Fibroblast of gingiva (primary cell): Measurements from ENCODE around the gene ROPN1L.

Experiments
- DNase-seq: peaks from one replicate; pipeline ENCODE4 v3.0.0-alpha.2; 2011; ENCODE audit warnings: low read depth

The ROPN1L gene

DNA sequence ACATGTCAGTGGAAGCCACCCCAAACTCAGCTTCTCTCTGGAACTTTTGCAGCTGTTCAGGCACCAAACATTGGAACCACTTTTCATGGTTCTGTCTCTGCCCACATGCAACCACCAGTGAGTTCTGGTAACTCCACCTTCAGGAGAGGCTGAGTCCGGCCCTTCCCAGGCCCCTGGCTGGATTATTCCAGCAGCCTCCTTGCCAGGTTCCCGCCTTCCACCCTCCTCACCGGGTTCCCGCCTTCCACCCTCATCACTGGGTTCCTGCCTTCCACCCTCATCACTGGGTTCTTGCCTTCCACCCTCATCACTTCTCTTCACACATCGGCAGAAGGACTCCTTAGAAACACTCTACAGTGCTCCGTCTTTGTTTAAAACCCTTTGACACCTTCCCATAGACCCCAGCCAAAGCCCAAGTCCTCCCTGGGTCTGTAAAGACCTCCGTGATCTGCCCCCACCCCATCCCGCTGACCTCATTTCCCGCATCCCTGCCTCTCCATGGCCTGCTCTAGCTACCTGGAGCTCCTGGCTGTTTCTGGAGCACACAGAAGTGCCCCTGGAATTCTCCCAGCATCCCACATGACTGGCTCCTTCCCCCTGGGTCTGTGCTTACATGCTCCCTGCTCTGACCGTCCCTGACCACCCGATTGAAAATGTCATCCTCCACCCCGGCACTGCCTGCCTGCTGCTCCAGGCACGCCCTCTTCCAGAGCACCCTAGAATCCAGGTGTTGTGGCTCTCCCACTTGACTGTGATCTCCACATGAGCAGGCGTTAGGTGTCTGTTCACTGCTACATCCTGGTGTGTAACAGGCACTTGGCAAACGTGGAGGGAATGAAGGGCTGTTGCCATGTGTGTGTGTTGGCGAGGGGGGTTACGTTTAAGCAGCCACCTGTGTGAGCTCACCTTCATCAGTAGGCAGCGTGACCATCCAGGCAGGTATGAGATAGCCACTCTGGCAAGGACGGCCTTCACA lies 17.7 kb downstream of the ROPN1L start:
- DNase-seq, result no peak

DNA sequence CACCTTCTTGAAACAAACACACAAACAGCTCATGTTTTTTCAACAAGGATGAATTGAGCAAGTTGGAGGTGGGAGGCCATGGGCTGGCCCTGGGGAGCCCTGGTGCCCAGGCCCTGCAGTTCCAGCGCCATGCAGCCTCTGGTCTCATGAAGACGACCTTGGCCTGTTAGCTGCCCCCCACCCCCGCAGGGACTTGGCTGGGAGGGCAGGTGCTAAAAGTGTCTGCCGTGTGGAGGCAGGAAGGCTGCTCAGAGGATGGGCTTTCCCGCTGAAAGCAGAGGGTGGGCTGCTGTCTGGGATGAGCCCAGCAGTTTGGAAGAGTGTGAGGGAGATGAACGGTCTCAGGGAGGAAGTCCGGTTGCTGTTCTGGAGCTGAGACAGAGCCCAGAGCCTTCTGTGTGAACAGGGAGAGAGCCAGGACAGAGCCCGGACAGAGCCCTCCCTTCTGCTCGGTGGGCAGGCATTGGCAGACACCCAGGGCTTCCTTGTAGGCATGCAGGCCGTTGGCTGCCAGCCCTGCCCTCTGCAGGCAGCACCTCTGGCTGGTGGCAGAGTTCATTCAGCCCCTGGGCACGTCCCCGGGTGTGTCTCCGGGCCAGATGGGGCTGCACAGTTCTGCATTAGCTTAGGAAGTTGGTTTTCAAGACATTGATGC lies 18.7 kb downstream of the ROPN1L start:
- peak; percentile 50 for DNase-seq

DNA sequence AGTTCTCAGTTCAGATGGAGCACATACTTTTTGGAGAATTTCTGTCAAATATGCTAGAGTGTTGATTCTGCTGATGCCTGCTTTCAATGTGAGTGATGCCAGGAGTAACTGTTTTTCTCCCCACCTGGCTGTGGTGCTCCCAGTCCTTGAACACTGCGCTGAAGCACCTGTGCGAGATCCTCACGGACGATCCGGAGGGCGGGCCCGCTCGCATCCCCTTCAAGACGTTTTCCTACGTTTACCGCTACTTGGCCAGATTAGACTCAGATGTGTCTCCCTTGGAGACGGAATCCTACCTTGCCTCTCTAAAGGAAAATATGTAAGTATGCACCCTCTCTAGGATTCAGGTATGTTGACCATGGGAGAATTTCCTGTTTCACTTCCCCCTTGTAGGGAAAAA lies 19.4 kb downstream of the ROPN1L start:
- DNase-seq, result no peak

DNA sequence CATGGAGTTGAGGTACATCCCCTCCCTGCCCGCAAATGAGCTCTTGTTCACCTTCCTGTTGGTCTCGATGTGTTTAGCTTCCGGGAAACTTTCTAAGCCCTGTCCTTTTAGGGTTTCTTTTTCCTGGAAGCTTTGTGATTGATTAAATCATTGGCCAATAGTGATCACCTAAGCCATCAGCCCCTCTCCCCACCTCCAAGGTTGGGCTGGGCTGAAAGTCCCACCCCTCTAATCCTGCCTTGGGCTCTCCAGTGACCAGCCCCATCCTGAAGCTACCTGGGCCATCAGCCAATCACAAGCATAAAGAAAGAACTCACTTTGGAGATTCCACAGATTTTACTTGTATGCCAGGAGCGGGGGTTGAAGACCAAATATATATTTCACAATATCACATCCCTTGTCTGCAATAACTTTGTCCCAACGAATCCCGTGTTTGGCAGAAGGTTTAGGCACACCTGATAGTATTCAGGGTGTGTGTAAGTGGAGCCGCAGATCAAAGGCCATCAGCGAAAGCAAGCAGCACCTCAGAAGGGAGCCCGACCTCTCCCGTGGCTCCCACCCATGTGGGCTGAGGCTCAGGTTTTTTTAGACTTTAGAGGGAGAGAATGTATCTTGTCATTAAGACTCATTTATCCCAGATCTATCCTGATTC lies 20.4 kb downstream of the ROPN1L start:
- no peak for DNase-seq

DNA sequence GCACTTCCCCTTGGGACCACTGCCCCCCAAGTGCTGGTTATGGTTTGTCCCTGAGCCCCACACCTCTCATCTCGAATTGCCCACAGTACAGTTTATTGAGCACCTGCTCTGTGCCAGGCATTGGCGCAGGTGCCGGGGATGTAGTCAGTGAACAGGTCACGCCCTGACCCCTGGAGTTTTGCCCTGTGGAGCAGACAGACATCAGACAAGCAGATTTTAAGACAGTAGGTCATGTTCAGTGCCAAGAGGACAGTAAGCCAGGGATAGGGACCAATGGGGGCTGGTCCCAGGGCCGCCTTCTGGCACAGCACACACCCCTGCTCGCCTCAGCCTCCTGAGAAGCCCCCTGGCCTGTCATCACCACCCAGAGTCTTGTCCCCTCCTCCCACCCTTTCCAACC lies 21.9 kb downstream of the ROPN1L start:
- DNase-seq, result no peak

DNA sequence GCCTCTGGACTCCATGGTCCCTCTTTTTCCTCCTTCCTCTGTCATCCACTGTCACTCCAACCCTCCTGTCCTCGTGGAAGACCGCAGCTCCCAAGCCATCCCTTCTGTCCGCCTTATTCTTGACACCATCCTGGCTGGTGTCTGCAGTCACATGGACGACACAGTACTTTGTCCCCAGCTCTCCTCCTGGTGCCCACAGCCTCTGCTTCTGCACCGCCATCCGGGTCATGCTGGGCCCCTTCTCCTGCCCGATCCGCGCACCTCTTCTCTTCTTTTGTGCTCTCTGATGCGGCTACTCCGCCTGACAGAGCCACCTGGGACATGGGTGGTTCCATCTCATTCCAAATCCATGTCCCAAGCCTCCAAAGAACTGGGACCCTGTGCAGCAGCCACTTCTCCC lies 22.5 kb downstream of the ROPN1L start:
- no peak for DNase-seq

DNA sequence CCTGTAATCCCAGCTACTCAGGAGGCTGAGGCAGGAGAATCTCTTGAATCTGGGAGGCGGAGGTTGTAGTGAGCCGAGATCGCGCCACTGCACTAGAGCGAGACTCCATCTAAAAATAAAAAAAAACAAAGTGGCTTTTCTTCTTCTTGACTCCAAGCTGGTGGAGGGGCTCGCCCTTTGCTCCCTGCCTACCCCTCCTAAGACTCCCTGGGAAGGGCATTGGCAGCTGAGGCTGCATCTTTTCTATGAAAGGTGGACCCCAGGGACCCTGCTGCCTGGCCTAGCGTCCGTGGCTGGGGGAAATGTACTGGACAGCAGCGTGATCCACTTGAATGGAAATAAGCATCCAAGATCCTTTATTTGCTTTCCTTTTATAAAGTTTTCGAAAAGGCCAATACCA lies 24.0 kb downstream of the ROPN1L start:
- no peak for DNase-seq

DNA sequence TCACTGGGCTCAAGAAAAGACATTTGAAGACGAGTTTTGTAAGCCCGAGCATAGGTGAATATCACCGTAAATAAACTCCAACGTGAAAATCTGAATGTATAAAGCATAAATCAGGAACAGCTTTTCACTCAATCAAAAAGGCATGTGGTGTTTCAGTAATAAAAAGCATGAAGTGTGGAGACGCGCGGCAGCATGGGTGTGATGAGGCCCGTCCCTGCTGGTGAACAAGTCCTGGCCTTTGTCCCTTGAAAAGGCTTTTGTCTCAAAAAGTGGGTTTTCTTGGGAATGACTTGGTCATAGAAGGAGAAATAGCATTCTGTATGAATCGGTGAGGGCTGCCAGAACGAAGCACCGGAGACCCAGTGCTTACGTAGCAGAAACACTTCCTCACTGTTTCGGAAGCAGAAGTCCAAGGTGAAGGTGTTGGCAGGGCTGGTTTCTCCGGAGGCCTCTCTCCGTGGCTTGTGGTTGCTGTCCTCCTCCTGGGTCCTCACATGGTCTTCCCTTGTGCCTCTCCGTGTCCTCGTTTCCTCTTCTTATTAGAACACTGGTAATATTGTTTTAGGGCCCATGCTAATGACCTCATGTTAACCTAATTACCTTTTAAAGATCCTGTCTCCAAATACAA lies 24.9 kb downstream of the ROPN1L start:
- DNase-seq, result no peak

DNA sequence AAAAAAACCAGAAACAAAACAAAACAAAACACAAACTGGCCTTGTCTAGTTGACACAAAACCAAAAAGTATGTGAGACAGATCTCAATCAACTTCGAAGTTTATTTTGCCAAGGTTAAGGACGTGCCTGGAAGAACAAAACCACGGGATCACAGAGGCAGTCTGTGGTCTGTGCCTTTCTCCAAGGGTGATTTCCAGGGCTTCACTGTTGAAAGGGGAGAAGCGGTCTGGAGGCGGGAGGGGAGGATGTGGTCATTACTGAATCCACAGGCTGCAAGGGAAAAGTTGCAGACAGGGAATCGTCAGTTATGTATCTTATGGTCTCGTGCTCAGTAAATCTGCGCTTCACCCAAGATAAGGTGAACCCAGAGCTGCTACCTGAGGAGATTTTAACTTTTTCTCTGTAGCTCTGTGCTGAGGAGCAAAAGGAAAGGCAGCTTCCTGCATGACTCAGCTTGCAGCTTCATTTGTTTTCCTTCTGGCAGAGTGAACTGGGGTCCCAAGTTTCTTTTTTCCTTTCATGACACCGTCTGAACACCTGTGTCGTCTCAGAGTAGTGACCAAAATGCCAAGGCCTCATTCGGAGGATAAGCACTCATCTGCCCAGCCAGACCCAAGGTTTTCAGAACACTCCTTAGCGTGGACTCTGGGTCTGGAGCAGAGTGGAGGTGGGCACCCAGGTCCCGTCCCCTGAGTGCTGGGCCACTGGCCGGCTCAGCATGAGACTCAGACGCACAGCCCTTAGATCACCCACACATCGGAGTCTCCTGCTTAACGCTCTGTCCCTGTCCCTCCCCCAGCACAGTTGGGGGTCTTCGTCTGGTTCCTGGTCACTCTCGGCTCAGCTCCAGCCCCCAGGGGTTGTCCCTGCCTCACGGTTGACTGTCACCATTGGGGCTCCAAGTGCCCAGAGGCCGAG lies 25.9 kb downstream of the ROPN1L start:
- peak; percentile 13 for DNase-seq

DNA sequence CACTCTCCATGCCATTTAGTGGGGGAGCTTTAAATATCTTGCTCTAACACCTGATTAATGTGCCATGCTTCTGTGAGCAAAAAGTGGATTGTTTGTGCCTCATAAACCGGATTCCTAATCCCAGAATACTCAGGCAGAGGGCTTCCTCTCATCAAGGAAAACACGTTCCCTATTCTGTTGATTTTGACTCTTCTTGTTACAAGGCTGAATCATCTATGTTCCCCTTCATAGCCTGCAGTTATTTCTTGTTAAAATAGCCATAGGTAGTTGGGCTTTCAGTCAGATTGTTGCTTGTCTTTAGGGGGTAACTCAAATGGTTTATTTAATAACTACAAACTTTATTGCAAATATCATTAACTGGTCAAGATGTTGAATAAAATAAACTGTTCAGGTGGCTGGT lies 26.6 kb downstream of the ROPN1L start:
- no peak for DNase-seq

DNA sequence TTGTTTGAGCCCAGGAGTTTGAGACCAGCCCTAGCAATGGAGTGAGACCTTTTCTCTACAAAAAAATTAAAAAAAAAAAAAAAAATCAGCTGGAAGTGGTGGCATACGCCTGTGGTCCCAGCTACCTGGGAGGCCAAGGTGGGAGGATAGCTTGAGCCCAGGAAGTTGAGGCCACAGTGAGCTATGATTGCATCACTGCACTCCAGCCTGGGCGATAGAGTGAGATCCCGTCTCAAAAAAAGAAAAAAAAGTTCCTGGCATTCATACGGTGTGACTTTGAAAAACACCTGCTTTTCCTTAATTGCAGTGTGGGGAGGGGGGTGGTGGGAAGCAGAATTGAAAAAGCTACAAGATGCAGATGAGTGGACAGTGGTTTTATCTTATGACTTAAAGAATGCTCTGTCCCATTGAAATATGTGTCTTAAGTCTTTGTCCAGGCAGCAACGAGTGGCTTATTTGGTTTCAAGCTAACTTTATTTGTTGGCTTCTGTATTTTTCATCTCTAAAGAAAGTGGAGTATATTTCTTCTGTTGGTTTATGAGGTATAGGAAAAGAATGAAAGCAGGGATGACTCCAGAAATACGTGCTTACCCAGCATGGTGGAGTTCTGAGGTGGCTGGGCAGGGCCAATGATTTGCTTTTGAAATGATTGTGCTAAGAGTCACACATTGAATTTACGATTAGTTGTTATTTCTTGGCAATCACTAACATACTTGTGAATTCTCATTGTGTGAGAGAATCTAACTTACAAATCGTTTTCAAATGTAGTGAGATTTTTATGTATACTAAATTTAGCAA lies 27.8 kb downstream of the ROPN1L start:
- DNase-seq, result no peak

DNA sequence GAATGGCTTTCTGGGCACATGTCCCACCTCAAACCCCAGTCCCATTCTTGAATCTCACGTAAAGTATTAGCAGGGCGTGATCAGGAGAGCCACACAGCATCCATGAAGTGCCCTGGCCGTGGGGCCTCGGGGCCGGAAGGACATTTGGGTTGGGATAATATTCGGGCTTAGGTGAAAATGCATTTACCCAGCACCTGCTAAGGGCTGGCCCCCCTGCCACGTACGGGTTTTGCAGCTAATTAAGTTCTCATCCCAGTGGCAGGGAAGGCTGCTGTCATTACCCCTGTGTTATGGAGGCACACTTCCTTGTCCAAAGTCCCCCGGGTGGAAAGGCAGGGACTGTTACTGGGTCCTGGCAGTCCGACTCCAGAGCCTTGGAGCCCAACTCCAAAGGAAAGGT lies 29.0 kb downstream of the ROPN1L start:
- no peak for DNase-seq

DNA sequence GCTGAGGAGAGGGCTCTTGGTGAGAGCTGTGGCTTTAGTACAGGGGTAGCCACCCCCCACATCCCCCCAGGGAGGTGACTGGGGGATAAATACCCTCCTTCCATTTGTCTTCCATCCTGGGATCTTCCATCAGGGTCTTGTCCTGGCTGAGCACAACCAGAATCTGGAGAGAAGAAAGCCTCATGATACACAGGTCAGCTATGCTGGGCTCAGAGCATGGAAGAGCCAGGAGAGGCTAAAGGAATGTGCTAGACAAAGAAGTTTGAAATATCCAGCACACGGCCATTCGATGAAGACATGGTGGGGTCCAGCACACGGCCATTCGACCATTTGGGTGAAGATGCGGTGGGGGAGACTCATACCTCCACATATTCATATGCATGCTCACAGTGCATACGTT lies 30.0 kb downstream of the ROPN1L start:
- no peak for DNase-seq

DNA sequence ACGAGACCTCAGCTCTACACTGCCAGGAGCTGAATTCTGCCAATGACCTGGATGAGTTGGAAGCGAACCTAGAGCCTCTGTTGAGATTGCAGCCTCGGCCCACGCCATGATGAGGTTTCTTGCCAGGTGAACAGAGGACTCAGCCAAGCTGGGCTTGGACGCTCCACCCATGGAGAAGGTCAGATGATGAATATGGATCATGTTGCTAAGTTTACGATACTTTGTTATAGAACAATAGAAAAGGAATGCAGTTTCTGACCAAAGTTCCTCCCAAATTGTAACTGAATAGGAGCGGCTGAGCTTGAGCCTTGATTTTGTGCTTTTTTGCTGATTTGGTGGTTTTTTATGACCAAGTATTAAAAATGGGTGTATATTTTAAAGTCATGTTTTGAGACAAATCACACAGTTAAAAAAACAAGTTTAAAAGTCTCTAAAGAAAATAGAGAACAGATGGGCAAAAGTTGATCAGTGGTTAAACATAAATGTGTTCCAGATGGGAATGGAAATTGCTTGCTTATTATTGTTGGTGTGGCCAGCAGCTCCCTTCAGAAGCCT lies 32.9 kb downstream of the ROPN1L start:
- peak; percentile 67 for DNase-seq

DNA sequence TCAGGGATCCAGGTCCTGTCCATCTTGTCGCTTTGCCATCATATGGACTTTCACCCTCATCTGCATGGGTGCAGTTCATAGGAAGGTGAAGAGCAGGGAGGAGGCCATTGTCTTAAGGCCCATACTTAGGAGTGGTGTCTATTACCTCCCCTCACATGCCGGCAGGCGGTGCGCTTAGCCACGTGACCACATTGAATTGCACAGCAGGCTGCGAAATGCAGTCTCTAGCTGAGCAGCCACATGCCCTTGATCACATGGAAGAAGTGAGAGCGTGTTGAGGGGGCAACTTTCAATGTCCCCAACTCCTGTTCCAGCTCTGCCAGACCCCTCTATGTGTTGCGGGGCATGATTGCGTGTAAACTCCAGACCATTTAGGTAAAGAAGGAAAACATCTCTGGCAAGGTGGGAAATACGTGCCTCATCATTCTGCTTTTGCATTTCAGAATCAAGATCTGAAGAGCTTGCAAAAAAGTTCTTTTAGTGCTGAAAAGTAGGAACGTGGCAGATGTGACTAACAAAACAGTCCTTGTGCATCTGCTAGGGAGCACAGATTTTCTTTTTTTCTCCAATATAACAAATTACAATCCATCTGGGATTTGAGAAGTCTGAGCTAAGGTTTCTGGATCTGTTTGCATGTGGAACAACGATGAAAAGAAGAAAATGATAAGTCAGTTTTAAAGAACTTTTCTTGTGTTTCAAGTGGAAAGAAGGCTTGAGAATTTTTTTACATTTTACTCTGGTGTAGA lies 34.4 kb downstream of the ROPN1L start:
- DNase-seq, result no peak

DNA sequence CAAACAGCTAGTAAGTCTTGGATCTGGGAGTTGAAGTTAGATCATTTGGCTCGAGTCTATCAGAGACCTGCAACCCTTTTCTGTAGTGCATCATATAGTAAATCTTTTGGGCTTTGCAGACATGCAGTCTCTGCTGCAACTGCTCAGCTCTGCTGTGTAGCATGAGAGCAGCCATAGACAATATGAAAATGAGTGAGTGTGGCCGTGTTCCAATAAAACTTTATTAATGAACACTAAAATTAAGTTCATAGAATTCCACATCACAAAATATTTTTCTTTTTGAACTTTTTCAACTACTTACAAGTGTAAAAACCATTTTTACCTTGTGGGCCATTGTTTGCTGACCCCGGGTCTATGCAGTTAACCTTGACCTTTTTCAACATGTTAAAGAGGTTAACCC lies 35.2 kb downstream of the ROPN1L start:
- no peak for DNase-seq

DNA sequence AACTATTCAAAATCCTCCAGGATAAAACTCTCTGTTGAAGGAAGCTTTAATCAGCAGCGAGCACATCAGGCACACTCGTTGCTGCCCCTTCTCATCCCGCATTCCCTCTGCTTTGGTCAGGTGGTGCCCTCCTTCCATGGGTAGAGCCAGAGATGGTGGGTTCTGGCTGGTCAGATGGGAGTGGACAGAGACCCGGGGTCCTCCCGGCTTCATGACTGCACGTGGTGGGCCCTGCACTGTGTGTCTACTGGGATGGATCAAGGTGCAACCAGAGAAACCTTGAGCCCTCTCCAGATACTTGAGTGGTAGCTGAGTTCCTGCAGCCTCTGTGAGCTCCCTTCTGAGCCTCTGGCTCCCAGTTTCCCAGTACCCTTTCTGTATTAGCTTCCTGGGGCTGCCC lies 36.3 kb downstream of the ROPN1L start:
- no peak for DNase-seq

DNA sequence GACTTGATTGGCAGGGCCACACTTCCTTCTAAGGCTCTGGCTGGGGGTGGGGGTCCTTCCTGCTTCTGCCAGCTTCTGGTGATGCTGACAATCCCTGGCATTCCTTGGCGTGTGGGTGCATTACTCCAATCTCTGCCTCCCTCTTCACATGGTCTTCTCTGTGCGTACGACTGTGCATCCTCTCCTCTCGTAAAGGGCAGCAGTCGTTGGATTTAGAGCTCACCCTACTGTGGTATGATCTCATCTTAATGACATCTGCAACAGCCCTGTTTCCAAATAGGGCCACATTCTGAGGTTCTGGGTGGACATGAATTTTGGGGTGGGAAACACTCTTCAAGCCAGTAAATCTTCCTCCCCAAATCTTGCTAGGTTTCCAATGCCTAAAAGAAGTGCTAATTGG lies 36.8 kb downstream of the ROPN1L start:
- no peak for DNase-seq

DNA sequence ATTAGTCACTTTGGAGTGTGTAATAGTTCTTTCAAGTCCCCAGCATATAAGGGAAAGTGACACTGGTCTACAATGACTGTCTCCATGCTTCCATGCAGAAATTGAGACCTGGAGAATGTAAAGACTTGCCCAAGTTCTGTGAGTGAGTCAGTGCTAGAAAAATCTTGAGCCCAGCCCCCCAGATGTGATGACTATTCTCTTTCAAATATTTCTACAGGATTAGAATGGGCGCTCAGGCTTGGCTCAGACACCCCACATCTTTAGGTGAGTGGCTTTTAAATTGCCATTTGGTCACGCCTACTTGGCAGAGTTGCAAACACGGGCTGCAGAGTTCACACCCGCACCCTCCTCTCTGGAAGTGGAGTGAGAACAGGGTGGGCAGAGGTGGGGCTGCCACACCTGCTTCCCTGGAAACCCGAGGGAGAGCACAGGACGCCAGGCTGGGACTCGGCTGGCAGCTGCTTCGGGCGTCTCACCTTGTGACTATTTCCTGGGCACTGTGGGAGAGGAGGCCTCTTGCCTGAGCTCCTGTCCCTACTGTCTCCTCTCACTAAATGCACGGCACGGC lies 37.6 kb downstream of the ROPN1L start:
- peak; percentile 57 for DNase-seq
